ENCODE data around the gene MRPS25. TPM values are rescaled to one million over a fixed set of nuclear protein-coding genes. Genes with fewer than 3 reads are reported as not detected.

Gene MRPS25
- total and polyA plus RNA-seq, 9 of the 15 experiments (the other 6 are each of a cell fraction or from before 2014, with no cell fraction given): 34.3 to 129 (median 78.2) TPM

DNA sequence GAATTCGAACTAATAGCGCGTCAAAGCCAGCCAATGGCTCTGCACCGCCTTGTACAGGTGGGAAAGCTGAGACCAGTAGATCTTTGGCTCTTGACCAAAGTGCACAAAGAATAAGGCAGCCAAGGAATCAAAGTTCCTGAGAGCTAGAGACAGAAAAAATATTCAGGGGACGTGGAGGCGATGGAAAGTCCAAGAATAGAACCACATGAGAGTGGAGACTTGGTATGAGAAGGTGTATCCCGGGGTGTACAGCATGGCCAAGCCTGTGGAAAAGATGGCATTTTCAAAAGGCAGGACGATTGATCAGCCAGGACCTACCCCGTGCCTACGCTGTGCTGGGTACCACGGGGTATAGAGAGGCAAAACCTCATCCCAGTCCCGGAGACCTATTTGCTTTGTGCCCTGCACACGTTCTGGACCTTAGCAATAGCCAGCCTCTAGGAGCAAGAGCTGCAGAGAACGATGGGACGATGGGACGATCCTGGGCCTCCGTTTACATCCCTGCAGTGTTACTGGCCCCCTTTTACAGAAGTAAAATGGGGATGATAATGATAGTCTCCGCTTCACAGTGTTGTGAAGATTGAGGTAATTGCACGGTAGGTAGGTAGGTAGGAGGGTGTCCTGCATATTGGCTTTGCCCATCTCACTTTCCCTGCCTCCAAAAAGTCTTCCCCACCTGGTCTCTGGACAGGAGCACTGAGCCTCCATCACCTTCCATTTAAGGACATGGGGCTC, 34.4 kb upstream of the MRPS25 start (continued):
- TF ChIP-seq, protein P1, sequence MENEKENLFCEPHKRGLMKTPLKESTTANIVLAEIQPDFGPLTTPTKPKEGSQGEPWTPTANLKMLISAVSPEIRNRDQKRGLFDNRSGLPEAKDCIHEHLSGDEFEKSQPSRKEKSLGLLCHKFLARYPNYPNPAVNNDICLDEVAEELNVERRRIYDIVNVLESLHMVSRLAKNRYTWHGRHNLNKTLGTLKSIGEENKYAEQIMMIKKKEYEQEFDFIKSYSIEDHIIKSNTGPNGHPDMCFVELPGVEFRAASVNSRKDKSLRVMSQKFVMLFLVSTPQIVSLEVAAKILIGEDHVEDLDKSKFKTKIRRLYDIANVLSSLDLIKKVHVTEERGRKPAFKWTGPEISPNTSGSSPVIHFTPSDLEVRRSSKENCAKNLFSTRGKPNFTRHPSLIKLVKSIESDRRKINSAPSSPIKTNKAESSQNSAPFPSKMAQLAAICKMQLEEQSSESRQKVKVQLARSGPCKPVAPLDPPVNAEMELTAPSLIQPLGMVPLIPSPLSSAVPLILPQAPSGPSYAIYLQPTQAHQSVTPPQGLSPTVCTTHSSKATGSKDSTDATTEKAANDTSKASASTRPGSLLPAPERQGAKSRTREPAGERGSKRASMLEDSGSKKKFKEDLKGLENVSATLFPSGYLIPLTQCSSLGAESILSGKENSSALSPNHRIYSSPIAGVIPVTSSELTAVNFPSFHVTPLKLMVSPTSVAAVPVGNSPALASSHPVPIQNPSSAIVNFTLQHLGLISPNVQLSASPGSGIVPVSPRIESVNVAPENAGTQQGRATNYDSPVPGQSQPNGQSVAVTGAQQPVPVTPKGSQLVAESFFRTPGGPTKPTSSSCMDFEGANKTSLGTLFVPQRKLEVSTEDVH (IDR thresholded peaks at IDR 0.05; ENCODE audit: low read depth, partially characterized antibody): no peak
- TF ChIP-seq GTF2F1 (IDR thresholded peaks at IDR 0.05; ENCODE audit: low read depth, low read length) (no peak), KDM4B (IDR thresholded peaks at IDR 0.05; ENCODE audit: borderline replicate concordance in 2 of 2, low read depth in 1 of 2) (no peak), NR2C2 (CRISPR knock-in tag; IDR thresholded peaks at IDR 0.05) (no peak), NR2C2 (tag; IDR thresholded peaks at IDR 0.05) (0 out of 2 replicates have a peak, but pooled peaks have one; percentile 9), MEF2D (tag; conservative IDR thresholded peaks at IDR 0.05; ENCODE audit: low read depth) (no peak), KDM2B (CRISPR knock-in tag; IDR thresholded peaks at IDR 0.05) (0 out of 2 replicates have a peak, but pooled peaks have one; percentile 6), NCOA1 (IDR thresholded peaks at IDR 0.05; ENCODE audit: low read depth) (no peak), GATAD2B (IDR thresholded peaks at IDR 0.05; ENCODE audit: borderline replicate concordance) (no peak)
- TF ChIP-seq, protein P2, sequence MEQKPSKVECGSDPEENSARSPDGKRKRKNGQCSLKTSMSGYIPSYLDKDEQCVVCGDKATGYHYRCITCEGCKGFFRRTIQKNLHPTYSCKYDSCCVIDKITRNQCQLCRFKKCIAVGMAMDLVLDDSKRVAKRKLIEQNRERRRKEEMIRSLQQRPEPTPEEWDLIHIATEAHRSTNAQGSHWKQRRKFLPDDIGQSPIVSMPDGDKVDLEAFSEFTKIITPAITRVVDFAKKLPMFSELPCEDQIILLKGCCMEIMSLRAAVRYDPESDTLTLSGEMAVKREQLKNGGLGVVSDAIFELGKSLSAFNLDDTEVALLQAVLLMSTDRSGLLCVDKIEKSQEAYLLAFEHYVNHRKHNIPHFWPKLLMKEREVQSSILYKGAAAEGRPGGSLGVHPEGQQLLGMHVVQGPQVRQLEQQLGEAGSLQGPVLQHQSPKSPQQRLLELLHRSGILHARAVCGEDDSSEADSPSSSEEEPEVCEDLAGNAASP (IDR thresholded peaks at IDR 0.05): no peak

Measured in K562 (cell line).